Epithelial cell of esophagus (primary cell): Measurements from ENCODE around the gene DDAH2.

ENCODE experiments used
- DNase-seq: peaks from one replicate; pipeline ENCODE4 v3.0.0; 2010; ENCODE audit warnings: low read depth
- H3K4me3 ChIP-seq: 2 replicates; pipeline ENCODE4 v1.5.1; 2011; ENCODE audit warnings: mild to moderate bottlenecking, low read length, control low read depth
- TF ChIP-seq, protein P1 (sequence below): IDR thresholded peaks from 2 replicates; pipeline ENCODE4 v1.5.1; 2011; ENCODE audit warnings: low read depth, mild to moderate bottlenecking, low read length, control low read depth, inconsistent platforms; ENCODE audit not compliant: insufficient read depth; ENCODE audit errors: missing control alignments

Gene DDAH2

DNA sequence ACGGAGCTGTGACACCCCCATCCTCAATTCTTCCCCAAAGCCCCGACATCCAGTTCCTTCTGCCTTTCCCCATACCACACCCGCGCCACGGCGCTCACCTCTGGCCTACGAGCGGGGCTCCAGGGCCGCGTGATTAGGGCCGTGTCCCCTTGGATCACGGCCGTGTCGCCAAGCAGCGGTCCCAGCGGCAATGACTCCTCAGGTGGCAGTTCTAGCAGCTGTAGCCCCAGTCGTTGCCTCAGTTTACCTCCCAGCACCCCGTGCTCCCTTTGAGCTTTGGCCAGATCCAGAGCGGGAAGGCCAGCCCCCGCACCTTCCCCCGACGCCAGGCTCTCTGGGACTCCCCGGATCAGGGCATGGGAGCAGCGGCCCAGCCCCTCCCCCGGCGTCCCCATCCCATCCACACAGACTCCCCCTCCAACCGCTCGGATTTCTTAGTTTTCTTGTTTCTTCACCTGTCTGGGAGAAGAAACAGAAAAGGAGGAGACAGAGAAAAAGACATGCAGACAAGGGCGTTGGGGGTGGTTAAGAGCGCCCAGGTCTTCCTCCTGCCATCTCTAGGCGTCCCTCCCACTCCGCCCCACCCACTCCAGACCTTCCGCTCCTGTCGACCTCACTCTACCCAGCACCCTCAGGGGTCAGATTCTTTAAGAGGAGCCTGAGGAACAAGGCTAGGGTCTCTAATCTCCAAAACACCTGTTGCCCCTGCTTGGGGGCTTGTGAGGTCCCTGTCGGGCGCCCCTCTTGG, at the start of gene DDAH2:
Gene DDAH2 (minus strand): TSS at position 533 of the 748 bp plus-strand sequence. CDS start 138 bp downstream, at position 395.
- DNase-seq = no peak
- peak within 1 kb of the TSS; percentile 66 for H3K4me3 ChIP-seq
- TF ChIP-seq, protein P1, sequence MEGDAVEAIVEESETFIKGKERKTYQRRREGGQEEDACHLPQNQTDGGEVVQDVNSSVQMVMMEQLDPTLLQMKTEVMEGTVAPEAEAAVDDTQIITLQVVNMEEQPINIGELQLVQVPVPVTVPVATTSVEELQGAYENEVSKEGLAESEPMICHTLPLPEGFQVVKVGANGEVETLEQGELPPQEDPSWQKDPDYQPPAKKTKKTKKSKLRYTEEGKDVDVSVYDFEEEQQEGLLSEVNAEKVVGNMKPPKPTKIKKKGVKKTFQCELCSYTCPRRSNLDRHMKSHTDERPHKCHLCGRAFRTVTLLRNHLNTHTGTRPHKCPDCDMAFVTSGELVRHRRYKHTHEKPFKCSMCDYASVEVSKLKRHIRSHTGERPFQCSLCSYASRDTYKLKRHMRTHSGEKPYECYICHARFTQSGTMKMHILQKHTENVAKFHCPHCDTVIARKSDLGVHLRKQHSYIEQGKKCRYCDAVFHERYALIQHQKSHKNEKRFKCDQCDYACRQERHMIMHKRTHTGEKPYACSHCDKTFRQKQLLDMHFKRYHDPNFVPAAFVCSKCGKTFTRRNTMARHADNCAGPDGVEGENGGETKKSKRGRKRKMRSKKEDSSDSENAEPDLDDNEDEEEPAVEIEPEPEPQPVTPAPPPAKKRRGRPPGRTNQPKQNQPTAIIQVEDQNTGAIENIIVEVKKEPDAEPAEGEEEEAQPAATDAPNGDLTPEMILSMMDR = peak; percentile 57

- TF ChIP-seq, protein P1 = no peak
- H3K4me3 ChIP-seq = no peak overlapping the region
- no peak for DNase-seq
Measured at GRCh38 chr6:31778193-31778592, 49.1 kb upstream of the DDAH2 start.

DNA sequence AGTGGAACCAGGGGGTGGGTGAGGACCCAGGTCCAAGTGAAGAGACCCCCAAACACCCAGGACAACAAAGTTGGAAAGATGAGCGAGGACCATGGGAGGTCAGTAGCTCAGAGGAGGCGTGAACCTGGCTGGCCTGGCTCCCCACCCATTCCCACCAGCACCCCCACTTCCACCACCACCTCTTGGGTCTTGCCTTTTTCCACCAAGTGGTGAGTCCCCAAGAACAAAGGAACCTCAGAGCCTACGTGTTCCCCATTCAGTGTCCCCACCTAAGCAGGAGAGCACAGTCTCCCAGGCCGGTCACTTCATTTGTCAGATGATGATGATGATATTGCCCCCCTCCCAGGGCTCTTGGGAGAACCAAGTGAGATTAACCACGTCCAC, 48.6 kb upstream of the DDAH2 start:
- DNase-seq = no peak
- TF ChIP-seq, protein P1 = no peak
- no peak overlapping the region for H3K4me3 ChIP-seq

DNA sequence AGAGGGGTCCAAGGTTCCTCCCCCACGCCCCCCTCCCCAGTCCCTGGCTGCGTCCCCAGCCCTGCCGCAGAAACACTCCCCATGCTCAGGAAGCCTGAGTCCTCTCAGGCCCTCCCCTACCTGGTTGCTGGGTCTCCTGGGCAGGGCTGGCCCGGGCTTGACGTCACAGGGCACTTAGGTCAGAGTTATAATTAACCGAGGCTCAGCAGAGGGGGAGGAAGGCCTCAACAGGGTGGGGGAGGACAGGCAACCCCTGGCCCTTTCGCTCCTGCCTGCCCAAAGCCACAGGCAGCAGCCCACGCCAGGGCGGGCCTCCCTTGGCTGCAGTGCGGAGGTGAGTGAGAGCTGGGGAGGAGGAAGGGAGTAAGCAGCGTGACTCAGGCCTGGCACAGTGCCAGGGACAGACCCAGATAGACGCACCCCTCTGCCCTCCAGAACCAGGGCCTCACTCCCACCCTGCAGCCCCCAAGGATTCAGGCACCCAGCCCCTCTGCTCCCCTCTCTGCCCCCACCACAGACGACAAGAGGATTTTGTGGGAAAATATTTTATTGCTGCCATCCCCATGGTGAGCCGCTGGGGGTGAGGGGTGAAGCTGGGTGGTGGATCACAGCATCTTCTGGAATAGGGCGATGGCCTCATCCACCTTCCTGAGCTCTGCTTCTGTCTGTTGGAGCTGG, 48.0 kb upstream of the DDAH2 start, which contains the start of gene VWA7:
Gene VWA7 (minus strand): TSS at position 340 of the 678 bp plus-strand sequence. CDS start 549 bp downstream, outside the sequence.
- peak; percentile 88 for DNase-seq
- no peak within 1 kb of the TSS for H3K4me3 ChIP-seq
- TF ChIP-seq, protein P1 = no peak

- no peak overlapping the region for H3K4me3 ChIP-seq
- TF ChIP-seq, protein P1 = no peak
Measured at GRCh38 chr6:31776485-31776988, 47.4 kb upstream of the DDAH2 start.

DNA sequence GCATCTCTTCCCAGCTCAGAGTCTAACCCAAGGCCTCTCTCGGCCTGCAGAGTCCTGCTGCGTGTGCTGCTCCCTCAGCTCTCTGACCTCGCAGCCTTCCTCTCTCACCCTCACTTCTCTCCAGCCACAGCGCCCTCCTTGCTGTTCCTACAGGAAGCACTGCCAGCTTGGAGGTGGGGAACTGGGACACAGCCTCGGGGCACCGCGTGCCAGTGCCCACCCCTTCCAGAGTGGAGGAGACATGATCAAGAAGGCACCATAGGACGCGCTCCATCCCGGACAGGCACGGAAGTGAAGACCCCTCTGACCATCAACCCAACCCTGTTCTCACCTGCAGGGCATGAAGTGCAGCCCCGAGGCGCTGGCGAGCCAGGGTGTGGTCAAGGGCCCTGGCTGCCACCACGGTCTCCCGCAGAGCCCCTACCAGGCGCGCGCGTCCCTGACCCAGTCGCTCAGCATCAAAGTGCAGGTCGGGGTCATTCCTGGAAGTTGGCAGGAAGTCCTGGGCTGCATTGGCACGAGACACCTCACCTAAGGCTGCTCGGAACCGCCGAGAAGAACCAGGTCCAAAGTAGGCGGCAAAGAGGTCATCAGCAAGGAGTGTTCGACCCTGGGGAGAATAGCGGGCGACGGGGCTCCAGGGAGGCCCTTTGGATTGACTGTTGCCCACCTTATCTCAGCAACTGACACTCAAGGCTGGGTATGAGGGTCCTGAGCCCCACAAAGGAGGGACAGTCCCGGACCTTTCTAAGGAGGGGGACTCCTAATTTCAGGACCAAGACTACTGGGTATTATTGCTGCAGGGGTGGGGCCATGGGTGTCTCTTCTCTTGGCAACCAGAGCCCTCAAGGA, 46.8 kb upstream of the DDAH2 start:
- TF ChIP-seq, protein P1 = no peak

More at GRCh38 chr6:31776485-31776988, 47.4 kb upstream of the DDAH2 start:
- DNase-seq = no peak

More for the DNA sequence above, 46.8 kb upstream of the DDAH2 start:
- no peak for DNase-seq
- no peak overlapping the region for H3K4me3 ChIP-seq
